K562 (cell line): ENCODE measurements around the gene NUTF2. TPM values are rescaled to one million over a fixed set of nuclear protein-coding genes. Genes with fewer than 3 reads are reported as not detected.
A peak's percentile ranks its signal among the peaks of the same experiment; 100 is the strongest.

Source experiments
- ARNT ChIP-seq, 2 experiments: fragments of 450-650 bp; IDR thresholded peaks; 2 replicates each; pipeline ENCODE4 v1.6.1; 2016; ENCODE audit warnings: mild to moderate bottlenecking in 1 of 2
- C11orf30 ChIP-seq: fragments of 450-650 bp; IDR thresholded peaks from 2 replicates; pipeline ENCODE4 v1.6.1; 2016; ENCODE audit warnings: low read depth, mild to moderate bottlenecking
- FOXA3 ChIP-seq, 2 experiments: fragments of 450-650 bp in 1 of 2; sonication (generic) in 1 of 2; formaldehyde crosslinking; IDR thresholded peaks in 1 of 2; conservative IDR thresholded peaks in 1 of 2; 2 replicates each; pipeline versions ENCODE4 v1.4.0 to v1.8.0; 2020 to 2022; ENCODE audit warnings: mild to moderate bottlenecking in 2 of 2, missing genetic modification reagents in 1 of 2
- FOXM1 ChIP-seq, 2 experiments: fragments of 450-650 bp in 1 of 2; sonication (generic) in 1 of 2; formaldehyde crosslinking in 1 of 2; IDR thresholded peaks; 2 replicates each; pipeline versions ENCODE4 v1.6.1 to v1.9.0; 2017 to 2022; ENCODE audit warnings: low read depth in 2 of 2, mild to moderate bottlenecking in 2 of 2, missing genetic modification reagents in 1 of 2, moderate library complexity in 1 of 2
- HDGF ChIP-seq: fragments of 450-650 bp; IDR thresholded peaks from 2 replicates; pipeline ENCODE4 v1.6.1; 2016
- KLF10 ChIP-seq: fragments of 250-450 bp; sonication (Bioruptor Pico); IDR thresholded peaks from 2 replicates; pipeline ENCODE4 v1.6.1; 2021; ENCODE audit warnings: matching md5 sums
- MCM2 ChIP-seq: fragments of 450-650 bp; IDR thresholded peaks from 2 replicates; pipeline ENCODE4 v1.6.1; 2017; ENCODE audit warnings: low read depth, mild to moderate bottlenecking
- POLR2A ChIP-seq: fragments of 450-650 bp; conservative IDR thresholded peaks from 2 replicates; pipeline ENCODE4 v1.6.1; 2016
- RBFOX2 ChIP-seq: fragments of 200-400 bp; formaldehyde crosslinking; IDR thresholded peaks from 2 replicates; pipeline ENCODE4 v1.6.1; 2017; ENCODE audit warnings: low read depth, mild to moderate bottlenecking, low read length, moderate library complexity
- RBM22 ChIP-seq: fragments of 200-400 bp; formaldehyde crosslinking; IDR thresholded peaks from 2 replicates; pipeline ENCODE4 v1.6.1; 2018; ENCODE audit warnings: low read length, low read depth; ENCODE audit not compliant: poor library complexity, severe bottlenecking
- RBM25 ChIP-seq: fragments of 200-400 bp; formaldehyde crosslinking; IDR thresholded peaks from 2 replicates; pipeline ENCODE4 v1.6.1; 2018; ENCODE audit warnings: low read length, low read depth, moderate library complexity; ENCODE audit not compliant: severe bottlenecking
- TARDBP ChIP-seq: fragments of 450-650 bp; IDR thresholded peaks from 2 replicates; pipeline ENCODE4 v1.6.1; 2016
- ZNF347 ChIP-seq: fragments of 450-650 bp; formaldehyde crosslinking; IDR thresholded peaks from 2 replicates; pipeline ENCODE4 v1.4.0; 2020; ENCODE audit warnings: low read depth, mild to moderate bottlenecking, moderate library complexity
- ZNF408 ChIP-seq: fragments of 250-450 bp; sonication (Bioruptor Pico); IDR thresholded peaks from 2 replicates; pipeline ENCODE4 v1.4.0; 2020; ENCODE audit warnings: low read depth, mild to moderate bottlenecking, moderate library complexity
- ZNF696 ChIP-seq: fragments of 250-450 bp; sonication (Bioruptor Pico); conservative IDR thresholded peaks from 2 replicates; pipeline ENCODE4 v1.4.0; 2020; ENCODE audit warnings: mild to moderate bottlenecking, moderate library complexity
- ZNF75A ChIP-seq: fragments of 450-650 bp; formaldehyde crosslinking; IDR thresholded peaks from 2 replicates; pipeline ENCODE4 v1.4.0; 2020; ENCODE audit warnings: mild to moderate bottlenecking
- polyA plus RNA-seq, 8 experiments: library from polyadenylated mRNA; depleted of rRNA in 4 of 8; stranded (reverse) in 5 of 8; unstranded in 3 of 8; fragments of >200 nt; fragmentation: Nextera tagmentation in 2 of 8; fragmentation: Illumina TruSeq in 1 of 8; extraction: Ambion mirVana in 2 of 8; extraction: Trizol in 1 of 8; gene quantifications; 2 replicates each; pipeline versions ENCODE4 v1.2.1 to v1.2.3, GENCODE V29; 2011 to 2014; ENCODE audit warnings: inconsistent platforms in 1 of 8, missing spikeins in 1 of 8
- total RNA-seq, 7 experiments: library from RNA; depleted of rRNA in 6 of 7; stranded (reverse); fragments of >200 nt in 6 of 7; fragmentation: Illumina TruSeq in 2 of 7; extraction: Trizol in 2 of 7; gene quantifications; 2 replicates each; pipeline versions ENCODE4 v1.2.1 to v1.2.3, GENCODE V29; 2011 to 2021; ENCODE audit warnings: low replicate concordance in 1 of 7
- TF ChIP-seq, protein P1 (sequence below): sonication (generic); formaldehyde crosslinking; IDR thresholded peaks from 2 replicates; pipeline ENCODE4 v1.8.0; 2022; ENCODE audit warnings: missing genetic modification reagents, mild to moderate bottlenecking, moderate library complexity, borderline replicate concordance
- TF ChIP-seq, protein P2 (sequence below): fragments of 250-450 bp; sonication (Bioruptor Pico); IDR thresholded peaks from 2 replicates; pipeline ENCODE4 v1.4.0; 2020; ENCODE audit warnings: mild to moderate bottlenecking, moderate library complexity, borderline replicate concordance
- TF ChIP-seq, protein P3 (sequence below): fragments of 450-650 bp; IDR thresholded peaks from 2 replicates; pipeline ENCODE4 v1.6.1; 2016; ENCODE audit warnings: mild to moderate bottlenecking
- TF ChIP-seq, protein P4 (sequence below), 2 experiments: IDR thresholded peaks; 2 replicates each; pipeline ENCODE4 v1.6.1; 2012; ENCODE audit warnings: improper control_type of control experiment in 2 of 2, low read depth in 2 of 2, low read length in 2 of 2, borderline replicate concordance in 1 of 2

Gene NUTF2
- total and polyA plus RNA-seq, 9 of the 15 experiments (the other 6 are each of a cell fraction or from before 2014, with no cell fraction given) = 106 to 248 (median 147) TPM

DNA sequence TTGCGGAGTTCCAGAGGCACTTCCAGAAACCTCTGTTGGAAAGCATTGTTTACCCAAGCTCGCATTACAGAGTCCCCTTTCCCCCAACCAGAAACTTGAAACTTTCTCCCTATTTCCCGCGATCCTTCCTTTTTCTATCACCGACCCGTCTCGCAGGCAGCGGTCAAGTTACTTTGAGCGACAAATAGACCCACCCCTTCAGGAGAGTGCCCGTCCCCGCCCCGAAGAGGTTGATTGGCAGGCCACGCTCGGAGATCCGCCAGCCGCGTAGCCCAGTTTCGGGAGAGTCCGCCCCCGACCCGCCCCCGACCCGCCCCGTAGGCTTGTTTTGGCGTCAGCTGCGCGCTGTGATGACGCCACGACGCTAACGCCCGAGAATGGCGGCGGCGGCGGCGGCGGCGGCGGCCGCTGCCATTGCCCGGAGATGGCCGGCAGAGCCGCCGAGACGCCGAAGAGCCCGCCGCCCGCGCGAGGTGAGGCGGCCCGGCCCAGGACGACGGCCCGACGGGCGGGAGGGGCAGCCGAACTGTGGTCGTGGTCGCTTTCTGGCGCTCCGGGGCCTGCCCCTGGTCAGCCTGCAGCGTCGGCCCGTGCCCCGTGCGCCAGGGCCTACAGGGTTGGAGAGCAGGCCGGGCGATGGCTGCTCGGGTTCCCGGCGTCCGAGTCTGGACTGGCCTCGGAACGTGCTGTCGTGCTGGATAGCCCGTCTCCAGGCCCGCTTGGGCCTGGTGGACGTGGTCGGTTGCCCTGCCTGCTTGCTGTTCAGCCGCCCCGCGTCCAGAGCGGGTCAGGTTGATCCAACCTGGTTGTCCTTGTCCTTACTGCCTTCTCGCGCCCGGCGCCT, 46.4 kb downstream of the NUTF2 start, which contains the start of gene PSKH1 (continued):
- TF ChIP-seq MCM2 (no peak), RBFOX2 (peak; percentile 86), ZNF347 (CRISPR knock-in tag) (no peak), ARNT (IDR thresholded peaks at IDR 0.05) (no peak), ZNF696 (CRISPR knock-in tag) (no peak), FOXA3 (CRISPR knock-in tag; conservative IDR thresholded peaks at IDR 0.05 in 1 of 2, IDR thresholded peaks at IDR 0.05 in 1 of 2) (peak in 1 of 2 experiments; percentile 67; a peak in 1 of 4 replicates), KLF10 (no peak), FOXM1 (IDR thresholded peaks at IDR 0.05; ENCODE audit: low read depth) (no peak), FOXM1 (CRISPR knock-in tag; IDR thresholded peaks at IDR 0.05; ENCODE audit: low read depth) (0 out of 2 replicates have a peak, but pooled peaks have one; percentile 73), ZNF75A (CRISPR knock-in tag) (no peak), C11orf30 (peak; percentile 63), ZNF408 (CRISPR knock-in tag) (no peak), HDGF (no peak), RBM22 (no peak), RBM25 (peak; percentile 19), POLR2A (peak; percentile 47), TARDBP (no peak)
- TF ChIP-seq, protein P1, sequence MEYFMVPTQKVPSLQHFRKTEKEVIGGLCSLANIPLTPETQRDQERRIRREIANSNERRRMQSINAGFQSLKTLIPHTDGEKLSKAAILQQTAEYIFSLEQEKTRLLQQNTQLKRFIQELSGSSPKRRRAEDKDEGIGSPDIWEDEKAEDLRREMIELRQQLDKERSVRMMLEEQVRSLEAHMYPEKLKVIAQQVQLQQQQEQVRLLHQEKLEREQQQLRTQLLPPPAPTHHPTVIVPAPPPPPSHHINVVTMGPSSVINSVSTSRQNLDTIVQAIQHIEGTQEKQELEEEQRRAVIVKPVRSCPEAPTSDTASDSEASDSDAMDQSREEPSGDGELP (CRISPR knock-in tag) = no peak
- TF ChIP-seq, protein P2, sequence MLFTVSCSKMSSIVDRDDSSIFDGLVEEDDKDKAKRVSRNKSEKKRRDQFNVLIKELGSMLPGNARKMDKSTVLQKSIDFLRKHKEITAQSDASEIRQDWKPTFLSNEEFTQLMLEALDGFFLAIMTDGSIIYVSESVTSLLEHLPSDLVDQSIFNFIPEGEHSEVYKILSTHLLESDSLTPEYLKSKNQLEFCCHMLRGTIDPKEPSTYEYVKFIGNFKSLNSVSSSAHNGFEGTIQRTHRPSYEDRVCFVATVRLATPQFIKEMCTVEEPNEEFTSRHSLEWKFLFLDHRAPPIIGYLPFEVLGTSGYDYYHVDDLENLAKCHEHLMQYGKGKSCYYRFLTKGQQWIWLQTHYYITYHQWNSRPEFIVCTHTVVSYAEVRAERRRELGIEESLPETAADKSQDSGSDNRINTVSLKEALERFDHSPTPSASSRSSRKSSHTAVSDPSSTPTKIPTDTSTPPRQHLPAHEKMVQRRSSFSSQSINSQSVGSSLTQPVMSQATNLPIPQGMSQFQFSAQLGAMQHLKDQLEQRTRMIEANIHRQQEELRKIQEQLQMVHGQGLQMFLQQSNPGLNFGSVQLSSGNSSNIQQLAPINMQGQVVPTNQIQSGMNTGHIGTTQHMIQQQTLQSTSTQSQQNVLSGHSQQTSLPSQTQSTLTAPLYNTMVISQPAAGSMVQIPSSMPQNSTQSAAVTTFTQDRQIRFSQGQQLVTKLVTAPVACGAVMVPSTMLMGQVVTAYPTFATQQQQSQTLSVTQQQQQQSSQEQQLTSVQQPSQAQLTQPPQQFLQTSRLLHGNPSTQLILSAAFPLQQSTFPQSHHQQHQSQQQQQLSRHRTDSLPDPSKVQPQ = no peak
- TF ChIP-seq, protein P3, sequence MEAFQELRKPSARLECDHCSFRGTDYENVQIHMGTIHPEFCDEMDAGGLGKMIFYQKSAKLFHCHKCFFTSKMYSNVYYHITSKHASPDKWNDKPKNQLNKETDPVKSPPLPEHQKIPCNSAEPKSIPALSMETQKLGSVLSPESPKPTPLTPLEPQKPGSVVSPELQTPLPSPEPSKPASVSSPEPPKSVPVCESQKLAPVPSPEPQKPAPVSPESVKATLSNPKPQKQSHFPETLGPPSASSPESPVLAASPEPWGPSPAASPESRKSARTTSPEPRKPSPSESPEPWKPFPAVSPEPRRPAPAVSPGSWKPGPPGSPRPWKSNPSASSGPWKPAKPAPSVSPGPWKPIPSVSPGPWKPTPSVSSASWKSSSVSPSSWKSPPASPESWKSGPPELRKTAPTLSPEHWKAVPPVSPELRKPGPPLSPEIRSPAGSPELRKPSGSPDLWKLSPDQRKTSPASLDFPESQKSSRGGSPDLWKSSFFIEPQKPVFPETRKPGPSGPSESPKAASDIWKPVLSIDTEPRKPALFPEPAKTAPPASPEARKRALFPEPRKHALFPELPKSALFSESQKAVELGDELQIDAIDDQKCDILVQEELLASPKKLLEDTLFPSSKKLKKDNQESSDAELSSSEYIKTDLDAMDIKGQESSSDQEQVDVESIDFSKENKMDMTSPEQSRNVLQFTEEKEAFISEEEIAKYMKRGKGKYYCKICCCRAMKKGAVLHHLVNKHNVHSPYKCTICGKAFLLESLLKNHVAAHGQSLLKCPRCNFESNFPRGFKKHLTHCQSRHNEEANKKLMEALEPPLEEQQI = no peak
- TF ChIP-seq, protein P4, sequence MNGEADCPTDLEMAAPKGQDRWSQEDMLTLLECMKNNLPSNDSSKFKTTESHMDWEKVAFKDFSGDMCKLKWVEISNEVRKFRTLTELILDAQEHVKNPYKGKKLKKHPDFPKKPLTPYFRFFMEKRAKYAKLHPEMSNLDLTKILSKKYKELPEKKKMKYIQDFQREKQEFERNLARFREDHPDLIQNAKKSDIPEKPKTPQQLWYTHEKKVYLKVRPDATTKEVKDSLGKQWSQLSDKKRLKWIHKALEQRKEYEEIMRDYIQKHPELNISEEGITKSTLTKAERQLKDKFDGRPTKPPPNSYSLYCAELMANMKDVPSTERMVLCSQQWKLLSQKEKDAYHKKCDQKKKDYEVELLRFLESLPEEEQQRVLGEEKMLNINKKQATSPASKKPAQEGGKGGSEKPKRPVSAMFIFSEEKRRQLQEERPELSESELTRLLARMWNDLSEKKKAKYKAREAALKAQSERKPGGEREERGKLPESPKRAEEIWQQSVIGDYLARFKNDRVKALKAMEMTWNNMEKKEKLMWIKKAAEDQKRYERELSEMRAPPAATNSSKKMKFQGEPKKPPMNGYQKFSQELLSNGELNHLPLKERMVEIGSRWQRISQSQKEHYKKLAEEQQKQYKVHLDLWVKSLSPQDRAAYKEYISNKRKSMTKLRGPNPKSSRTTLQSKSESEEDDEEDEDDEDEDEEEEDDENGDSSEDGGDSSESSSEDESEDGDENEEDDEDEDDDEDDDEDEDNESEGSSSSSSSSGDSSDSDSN (IDR thresholded peaks at IDR 0.05; ENCODE audit: borderline replicate concordance in 1 of 2, low read depth in 2 of 2, low read length in 2 of 2) = no peak
